Loucy (cell line): Measurements from ENCODE around the gene TNFRSF8.

Experiments used
- H2AFZ ChIP-seq: fragments of 200-600 bp; sonication (generic); 2 replicates; pipeline ENCODE4 v1.6.0; 2016; ENCODE audit warnings: antibody characterized with exemption, mild to moderate bottlenecking, low read length, moderate library complexity
- H3F3A ChIP-seq: fragments of 200-600 bp; 2 replicates; pipeline ENCODE4 v1.6.0; 2016; ENCODE audit warnings: antibody characterized with exemption, low read depth, mild to moderate bottlenecking
- H3K27me3 ChIP-seq: fragments of 200-600 bp; sonication (generic); 2 replicates; pipeline ENCODE4 v1.6.1; 2014; ENCODE audit warnings: low read length, mild to moderate bottlenecking; ENCODE audit not compliant: insufficient read depth, poor library complexity, severe bottlenecking
- H3K36me3 ChIP-seq: fragments of 200-600 bp; sonication (generic); 2 replicates; pipeline ENCODE4 v1.6.1; 2016; ENCODE audit warnings: low read length; ENCODE audit not compliant: insufficient read depth
- H3K4me1 ChIP-seq: fragments of 200-600 bp; sonication (generic); 2 replicates; pipeline ENCODE4 v1.5.1; 2014; ENCODE audit warnings: low read length, mild to moderate bottlenecking; ENCODE audit not compliant: insufficient read depth, poor library complexity, severe bottlenecking
- H3K4me2 ChIP-seq: fragments of 200-600 bp; sonication (generic); 2 replicates; pipeline ENCODE4 v1.6.0; 2014; ENCODE audit warnings: antibody characterized with exemption, low read length, low read depth, mild to moderate bottlenecking; ENCODE audit not compliant: poor library complexity, severe bottlenecking
- H3K4me3 ChIP-seq: fragments of 200-600 bp; sonication (generic); 2 replicates; pipeline ENCODE4 v1.5.1; 2014; ENCODE audit warnings: low read length, mild to moderate bottlenecking, mixed read lengths; ENCODE audit not compliant: poor library complexity, severe bottlenecking
- H3K79me2 ChIP-seq: fragments of 200-600 bp; sonication (generic); 2 replicates; pipeline ENCODE4 v1.6.1; 2014; ENCODE audit warnings: low read length; ENCODE audit not compliant: insufficient read depth
- H3K9ac ChIP-seq: fragments of 200-600 bp; sonication (generic); 2 replicates; pipeline ENCODE4 v1.6.0; 2014; ENCODE audit warnings: mild to moderate bottlenecking, low read depth, low read length, moderate library complexity; ENCODE audit not compliant: poor library complexity, severe bottlenecking
- H3K9me2 ChIP-seq: fragments of 200-600 bp; sonication (generic); replicated peaks from 2 replicates; pipeline ENCODE4 v1.6.1; 2016; ENCODE audit warnings: low read depth, low read length, mixed read lengths
- H3K9me3 ChIP-seq: fragments of 200-600 bp; sonication (generic); 2 replicates; pipeline ENCODE4 v1.6.1; 2014; ENCODE audit warnings: mild to moderate bottlenecking, antibody characterized with exemption, low read length, low read depth; ENCODE audit not compliant: insufficient read depth
- H4K20me1 ChIP-seq: fragments of 200-600 bp; sonication (generic); 2 replicates; pipeline ENCODE4 v1.6.0; 2014; ENCODE audit warnings: antibody characterized with exemption, low read length, mild to moderate bottlenecking; ENCODE audit not compliant: insufficient read depth, poor library complexity, severe bottlenecking
- EZH2phosphoT487 ChIP-seq: fragments of 200-600 bp; IDR thresholded peaks from 2 replicates; pipeline ENCODE4 v1.6.1; 2018; ENCODE audit warnings: antibody characterized with exemption, mild to moderate bottlenecking, moderate library complexity, borderline replicate concordance
- TF ChIP-seq, protein P1 (sequence below): fragments of 200-600 bp; sonication (generic); conservative IDR thresholded peaks from 2 replicates; pipeline ENCODE4 v1.5.1; 2014; ENCODE audit warnings: mild to moderate bottlenecking, antibody characterized with exemption, low read length

Gene TNFRSF8

DNA sequence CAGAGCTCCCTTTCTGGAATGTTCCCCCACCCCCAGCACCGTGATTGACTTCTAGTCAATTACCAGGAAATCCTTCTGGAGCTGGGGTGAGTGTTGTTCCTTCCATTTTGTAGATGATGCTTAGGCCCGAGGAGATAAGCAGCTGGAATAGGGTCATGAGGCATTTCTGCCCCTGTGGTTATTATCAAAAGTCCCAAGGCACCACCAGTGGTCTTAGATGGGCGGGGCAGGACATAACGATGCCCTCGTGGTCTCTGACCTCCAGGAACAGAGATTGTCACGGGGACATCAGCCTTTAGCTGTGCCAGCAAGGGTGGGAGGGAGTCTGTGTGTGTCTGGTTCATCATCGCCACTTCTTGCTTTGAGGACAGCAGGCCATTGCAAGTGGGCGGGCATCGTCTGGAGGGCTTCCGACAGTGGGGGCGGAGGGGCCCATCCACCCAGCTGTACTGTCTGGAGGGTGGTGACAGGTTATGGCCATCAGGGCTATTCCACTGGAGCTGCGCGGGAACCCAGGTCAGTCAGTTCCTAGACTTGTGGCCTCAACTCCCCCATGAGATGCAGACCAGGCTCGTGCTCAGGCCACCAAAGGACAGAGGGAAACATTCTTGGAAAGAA is 22.6 kb downstream of the TNFRSF8 start:
- no peaks in the 10 kb centered on the region for H3K36me3 ChIP-seq
- H2AFZ ChIP-seq, result no peak overlapping the region
- H3K27me3 ChIP-seq, result peaks cover 15% of the 10 kb centered on the region
- no peaks in the 10 kb centered on the region for H4K20me1 ChIP-seq
- TF ChIP-seq, protein P1, sequence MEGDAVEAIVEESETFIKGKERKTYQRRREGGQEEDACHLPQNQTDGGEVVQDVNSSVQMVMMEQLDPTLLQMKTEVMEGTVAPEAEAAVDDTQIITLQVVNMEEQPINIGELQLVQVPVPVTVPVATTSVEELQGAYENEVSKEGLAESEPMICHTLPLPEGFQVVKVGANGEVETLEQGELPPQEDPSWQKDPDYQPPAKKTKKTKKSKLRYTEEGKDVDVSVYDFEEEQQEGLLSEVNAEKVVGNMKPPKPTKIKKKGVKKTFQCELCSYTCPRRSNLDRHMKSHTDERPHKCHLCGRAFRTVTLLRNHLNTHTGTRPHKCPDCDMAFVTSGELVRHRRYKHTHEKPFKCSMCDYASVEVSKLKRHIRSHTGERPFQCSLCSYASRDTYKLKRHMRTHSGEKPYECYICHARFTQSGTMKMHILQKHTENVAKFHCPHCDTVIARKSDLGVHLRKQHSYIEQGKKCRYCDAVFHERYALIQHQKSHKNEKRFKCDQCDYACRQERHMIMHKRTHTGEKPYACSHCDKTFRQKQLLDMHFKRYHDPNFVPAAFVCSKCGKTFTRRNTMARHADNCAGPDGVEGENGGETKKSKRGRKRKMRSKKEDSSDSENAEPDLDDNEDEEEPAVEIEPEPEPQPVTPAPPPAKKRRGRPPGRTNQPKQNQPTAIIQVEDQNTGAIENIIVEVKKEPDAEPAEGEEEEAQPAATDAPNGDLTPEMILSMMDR, result no peak
- no peak for TF ChIP-seq EZH2phosphoT487
- no peaks in the 10 kb centered on the region for H3K79me2 ChIP-seq
- H3K9me3 ChIP-seq, result no peaks in the 10 kb centered on the region
- no peak overlapping the region for H3K9ac ChIP-seq
- H3K9me2 ChIP-seq, result no peaks in the 10 kb centered on the region
- peaks cover 27% of the 10 kb centered on the region for H3K4me1 ChIP-seq
- peaks cover 12% of the 10 kb centered on the region for H3F3A ChIP-seq
- no peak overlapping the region for H3K4me2 ChIP-seq
- H3K4me3 ChIP-seq, result no peak overlapping the region

DNA sequence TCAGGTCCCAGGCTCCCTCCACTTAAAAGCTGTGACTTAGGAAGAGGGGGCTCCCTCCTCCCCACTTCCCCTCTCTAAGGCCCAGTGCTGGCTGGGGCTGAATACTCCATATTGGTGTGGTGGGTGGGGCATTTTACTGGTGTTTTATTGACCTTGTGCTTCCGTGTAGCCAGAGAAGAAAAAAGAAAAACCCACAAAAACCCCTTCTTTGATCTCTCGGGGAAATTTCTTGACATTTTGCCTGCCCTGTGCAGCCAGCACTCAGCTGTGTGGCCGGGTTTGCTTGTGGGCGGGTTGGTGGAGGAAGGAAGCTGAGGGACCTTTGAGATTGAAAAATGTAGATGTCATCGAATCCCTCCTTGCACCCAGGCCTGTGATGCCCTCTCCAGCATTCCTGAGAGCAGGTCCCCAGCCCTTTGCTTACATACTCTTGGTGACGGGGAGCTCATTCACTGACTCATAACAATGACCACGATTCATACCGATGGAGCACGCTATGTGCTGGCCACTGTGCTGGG is 24.8 kb downstream of the TNFRSF8 start:
- H3K9ac ChIP-seq, result peak overlapping the region; percentile 58
- H3K4me1 ChIP-seq, result peaks cover 27% of the 10 kb centered on the region
- H3K4me3 ChIP-seq, result peak overlapping the region; percentile 55
- TF ChIP-seq, protein P1, result no peak
- no peak for TF ChIP-seq EZH2phosphoT487
- H3K36me3 ChIP-seq, result no peaks in the 10 kb centered on the region
- H4K20me1 ChIP-seq, result no peaks in the 10 kb centered on the region
- peak overlapping the region; percentile 42 for H2AFZ ChIP-seq
- peak overlapping the region; percentile 77 for H3K4me2 ChIP-seq
- no peaks in the 10 kb centered on the region for H3K79me2 ChIP-seq
- H3K9me2 ChIP-seq, result no peaks in the 10 kb centered on the region
- H3F3A ChIP-seq, result peaks cover 12% of the 10 kb centered on the region
- H3K27me3 ChIP-seq, result peaks cover 11% of the 10 kb centered on the region
- H3K9me3 ChIP-seq, result no peaks in the 10 kb centered on the region

DNA sequence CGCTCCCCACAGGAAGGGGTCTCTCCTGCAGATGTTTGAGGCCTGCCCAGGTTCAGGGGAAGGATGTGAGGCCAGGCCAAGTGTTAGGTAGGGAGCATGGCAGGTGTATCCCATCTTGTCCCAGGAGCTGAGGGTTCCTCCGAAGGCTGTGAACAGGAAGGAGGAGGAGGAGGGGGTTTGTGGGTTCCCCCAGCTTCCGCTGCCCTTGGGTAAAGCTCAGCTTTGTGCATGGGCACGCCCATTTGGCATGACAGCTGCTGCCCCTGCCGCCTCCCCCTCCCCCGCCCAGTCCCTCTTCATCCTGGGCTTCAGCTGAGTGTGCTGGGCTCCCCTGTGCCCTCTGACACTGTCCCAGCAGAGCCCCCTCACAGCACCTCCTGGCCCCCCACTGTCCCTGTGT is 25.5 kb downstream of the TNFRSF8 start:
- TF ChIP-seq, protein P1, result no peak
- TF ChIP-seq EZH2phosphoT487, result no peak

More for the DNA sequence above, 25.5 kb downstream of the TNFRSF8 start:
- H3K27me3 ChIP-seq, result peaks cover 5% of the 10 kb centered on the region
- H3K9me3 ChIP-seq, result no peaks in the 10 kb centered on the region
- no peaks in the 10 kb centered on the region for H4K20me1 ChIP-seq
- peaks cover 12% of the 10 kb centered on the region for H3F3A ChIP-seq
- peak overlapping the region; percentile 32 for H3K9ac ChIP-seq
- no peaks in the 10 kb centered on the region for H3K36me3 ChIP-seq
- no peaks in the 10 kb centered on the region for H3K79me2 ChIP-seq
- H3K4me2 ChIP-seq, result peak overlapping the region; percentile 77
- no peaks in the 10 kb centered on the region for H3K9me2 ChIP-seq
- peaks cover 27% of the 10 kb centered on the region for H3K4me1 ChIP-seq
- peak overlapping the region; percentile 55 for H3K4me3 ChIP-seq
- H2AFZ ChIP-seq, result no peak overlapping the region
